Testis (tissue), 3 donors: ENCODE data around the gene RGS13. TPM values are rescaled to one million over a fixed set of nuclear protein-coding genes. Genes with fewer than 3 reads are reported as not detected.

Source experiments
- DNase-seq: peaks from one replicate; pipeline ENCODE4 v3.0.0-alpha.2; 2019
- H3K27ac ChIP-seq, 2 donors: fragments of 200-600 bp; sonication (generic); one replicate each; pipeline ENCODE4 v1.5.1; 2019
- H3K27me3 ChIP-seq: fragments of 200-600 bp; sonication (generic); one replicate; pipeline ENCODE4 v1.5.1; 2019
- H3K36me3 ChIP-seq: fragments of 200-600 bp; sonication (generic); one replicate; pipeline ENCODE4 v1.5.1; 2017; ENCODE audit warnings: low read depth; ENCODE audit errors: missing control alignments
- H3K4me1 ChIP-seq: fragments of 200-600 bp; sonication (generic); one replicate; pipeline ENCODE4 v1.5.1; 2019
- H3K4me3 ChIP-seq, 2 donors: fragments of 200-600 bp; sonication (generic); one replicate each; pipeline ENCODE4 v1.5.1; 2017 to 2019
- H3K9me3 ChIP-seq: fragments of 200-600 bp; sonication (generic); one replicate; pipeline ENCODE4 v1.5.1; 2017
- POLR2A ChIP-seq: fragments of 450-650 bp; IDR thresholded peaks from one replicate; pipeline ENCODE4 v1.6.1; 2017; ENCODE audit warnings: antibody characterized with exemption, mild to moderate bottlenecking, moderate library complexity
- WGBS, 2 donors: methylation state at CpG; one replicate each; pipeline ENCODE4 v1.1.5; 2018; 5-methylcytosine and 5-hydroxymethylcytosine counted together
- intact Hi-C: fragments of 100-400 bp; cut with DNase I; formaldehyde crosslinking; loops from one replicate; pipeline ENCODE4 v1.15.1; 2023; ENCODE audit warnings: low total_unique reads
- polyA plus RNA-seq: library from polyadenylated mRNA; stranded (reverse); fragments of 350-450 nt; fragmentation: Illumina TruSeq; extraction: RNeasy Lipid Tissue Mini Kit (QIAGEN cat#74804); gene quantifications from one replicate; pipeline ENCODE4 v1.2.3, GENCODE V29; 2014; ENCODE audit warnings: low read depth, low replicate concordance; ENCODE audit not compliant: insufficient read depth
- total RNA-seq, 2 donors: library from RNA; depleted of rRNA; stranded (reverse); fragments of >200 nt; gene quantifications; one replicate each; pipeline ENCODE4 v1.2.3, GENCODE V29; 2016
- TF ChIP-seq, protein P1 (sequence below), 3 experiments: fragments of 450-650 bp in 2 of 3; fragments of 200-600 bp in 1 of 3; sonication (generic) in 1 of 3; IDR thresholded peaks; one replicate each; pipeline ENCODE4 v1.5.1; 2016 to 2019; ENCODE audit warnings: antibody characterized with exemption in 3 of 3, mild to moderate bottlenecking in 2 of 3, moderate library complexity in 1 of 3

Gene RGS13
- total and polyA plus RNA-seq, 3 donors from 2014 or later = 0.25 TPM; not detected in 2

DNA sequence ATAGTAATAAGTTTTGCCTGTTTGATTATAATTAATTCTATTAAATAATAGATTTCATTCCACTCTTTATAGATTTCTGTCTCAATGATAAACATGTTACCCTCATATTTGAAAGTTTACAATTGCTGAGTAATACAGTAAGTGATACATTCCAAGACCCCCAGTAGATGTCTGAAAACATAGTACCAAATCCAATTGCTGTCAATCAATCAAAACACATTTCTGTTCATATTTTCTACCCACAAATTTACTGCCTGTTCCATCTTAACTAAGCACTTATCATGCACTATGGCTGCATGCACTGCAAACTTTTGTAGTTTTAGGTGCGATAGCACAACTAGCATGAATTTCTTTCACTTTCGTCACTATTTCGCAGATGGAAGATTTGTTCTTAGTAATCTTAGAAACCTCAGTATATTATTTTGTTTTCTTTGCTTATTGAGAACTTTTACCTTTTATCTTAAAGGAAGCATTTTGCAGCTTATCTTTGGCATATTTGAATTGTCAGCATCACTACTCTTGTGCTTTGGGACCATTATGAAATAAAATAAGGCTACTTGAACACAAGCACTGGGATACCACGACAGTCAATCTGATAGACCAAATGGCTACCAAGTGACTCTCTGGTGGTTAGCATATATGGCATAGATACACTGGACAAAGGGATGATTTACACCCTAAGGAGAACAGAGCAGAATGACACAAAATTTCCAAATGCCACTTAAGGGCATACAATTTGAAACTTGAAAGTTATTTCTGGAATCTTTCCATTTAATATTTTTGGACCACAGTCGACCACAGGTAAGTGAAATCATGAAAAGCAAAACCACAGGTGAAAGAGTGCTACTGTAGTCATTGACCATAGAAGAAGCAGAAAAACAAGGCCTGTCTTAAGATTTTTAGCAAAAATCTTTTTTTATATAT is 67.6 kb downstream of the RGS13 start:
- H3K4me3 ChIP-seq = no peak overlapping the region
- H3K27ac ChIP-seq = no peak overlapping the region
- intact Hi-C loops = no loop called here
- no peaks in the 10 kb centered on the region for H3K9me3 ChIP-seq
- H3K36me3 ChIP-seq = no peaks in the 10 kb centered on the region
- TF ChIP-seq, protein P1, sequence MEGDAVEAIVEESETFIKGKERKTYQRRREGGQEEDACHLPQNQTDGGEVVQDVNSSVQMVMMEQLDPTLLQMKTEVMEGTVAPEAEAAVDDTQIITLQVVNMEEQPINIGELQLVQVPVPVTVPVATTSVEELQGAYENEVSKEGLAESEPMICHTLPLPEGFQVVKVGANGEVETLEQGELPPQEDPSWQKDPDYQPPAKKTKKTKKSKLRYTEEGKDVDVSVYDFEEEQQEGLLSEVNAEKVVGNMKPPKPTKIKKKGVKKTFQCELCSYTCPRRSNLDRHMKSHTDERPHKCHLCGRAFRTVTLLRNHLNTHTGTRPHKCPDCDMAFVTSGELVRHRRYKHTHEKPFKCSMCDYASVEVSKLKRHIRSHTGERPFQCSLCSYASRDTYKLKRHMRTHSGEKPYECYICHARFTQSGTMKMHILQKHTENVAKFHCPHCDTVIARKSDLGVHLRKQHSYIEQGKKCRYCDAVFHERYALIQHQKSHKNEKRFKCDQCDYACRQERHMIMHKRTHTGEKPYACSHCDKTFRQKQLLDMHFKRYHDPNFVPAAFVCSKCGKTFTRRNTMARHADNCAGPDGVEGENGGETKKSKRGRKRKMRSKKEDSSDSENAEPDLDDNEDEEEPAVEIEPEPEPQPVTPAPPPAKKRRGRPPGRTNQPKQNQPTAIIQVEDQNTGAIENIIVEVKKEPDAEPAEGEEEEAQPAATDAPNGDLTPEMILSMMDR (IDR thresholded peaks at IDR 0.05) = no peak
- no peak for TF ChIP-seq POLR2A
- no peak for DNase-seq
- H3K4me1 ChIP-seq = no peaks in the 10 kb centered on the region
- WGBS, 2 donors = 84 to 87% methylated on average over 5 of the region's 5 CpGs
- H3K27me3 ChIP-seq = no peaks in the 10 kb centered on the region

DNA sequence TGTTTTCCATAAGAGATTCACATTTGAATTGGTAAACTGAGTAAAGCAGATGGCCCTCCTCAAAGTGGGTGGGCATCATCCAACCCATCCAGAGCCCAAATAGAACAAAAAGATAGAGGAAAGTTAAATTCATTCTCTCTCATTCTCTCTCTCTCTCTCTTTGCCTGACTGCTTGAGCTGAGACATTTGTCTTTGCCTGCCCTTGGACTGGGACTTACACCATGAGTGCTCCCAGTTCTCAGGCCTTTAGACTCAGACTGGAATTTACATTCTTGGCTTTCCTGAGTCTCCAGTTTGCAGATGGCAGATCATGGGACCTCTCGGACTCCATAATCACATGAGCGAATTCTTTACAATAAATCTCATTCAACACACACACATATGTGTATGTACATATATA is 69.6 kb downstream of the RGS13 start:
- WGBS, 2 donors = 94 to 97% methylated on average over 2 of the region's 2 CpGs

DNA sequence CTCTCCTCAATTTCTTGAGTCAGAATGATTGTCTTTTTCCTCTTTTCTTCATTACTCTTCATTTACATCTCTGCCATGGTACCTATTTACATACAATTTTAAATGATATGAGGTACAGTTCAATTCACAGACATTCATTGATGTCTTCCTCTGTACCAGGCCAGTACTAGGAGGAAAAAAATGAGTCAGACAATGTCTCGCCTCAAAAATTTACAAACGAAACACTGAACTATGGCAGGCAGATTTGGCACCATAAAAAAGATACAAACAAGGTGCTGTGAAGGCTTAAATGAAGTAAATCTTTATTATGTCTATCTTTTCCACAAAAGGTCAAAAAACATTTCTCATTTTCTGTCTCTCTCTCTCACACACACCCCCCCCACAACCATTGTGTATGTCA is 71.0 kb downstream of the RGS13 start:
- 83 to 91% methylated on average over 2 of the region's 2 CpGs for WGBS, 2 donors
- intact Hi-C loops = no loop called here
- H3K27me3 ChIP-seq = no peaks in the 10 kb centered on the region
- H3K4me1 ChIP-seq = no peaks in the 10 kb centered on the region
- TF ChIP-seq, protein P1 (IDR thresholded peaks at IDR 0.05) = no peak
- no peak for TF ChIP-seq POLR2A
- no peaks in the 10 kb centered on the region for H3K9me3 ChIP-seq
- DNase-seq = no peak
- no peak overlapping the region for H3K27ac ChIP-seq
- H3K4me3 ChIP-seq = no peak overlapping the region
- no peaks in the 10 kb centered on the region for H3K36me3 ChIP-seq

More for the DNA sequence above, 69.6 kb downstream of the RGS13 start:
- Histone ChIP-seq H3K27ac (no peak overlapping the region), H3K4me1 (no peaks in the 10 kb centered on the region), H3K4me3 (no peak overlapping the region), H3K36me3 (no peaks in the 10 kb centered on the region), H3K9me3 (no peaks in the 10 kb centered on the region), H3K27me3 (no peaks in the 10 kb centered on the region)
- TF ChIP-seq, protein P1 (IDR thresholded peaks at IDR 0.05) = no peak
- no peak for DNase-seq
- intact Hi-C loops = no loop called here

DNA sequence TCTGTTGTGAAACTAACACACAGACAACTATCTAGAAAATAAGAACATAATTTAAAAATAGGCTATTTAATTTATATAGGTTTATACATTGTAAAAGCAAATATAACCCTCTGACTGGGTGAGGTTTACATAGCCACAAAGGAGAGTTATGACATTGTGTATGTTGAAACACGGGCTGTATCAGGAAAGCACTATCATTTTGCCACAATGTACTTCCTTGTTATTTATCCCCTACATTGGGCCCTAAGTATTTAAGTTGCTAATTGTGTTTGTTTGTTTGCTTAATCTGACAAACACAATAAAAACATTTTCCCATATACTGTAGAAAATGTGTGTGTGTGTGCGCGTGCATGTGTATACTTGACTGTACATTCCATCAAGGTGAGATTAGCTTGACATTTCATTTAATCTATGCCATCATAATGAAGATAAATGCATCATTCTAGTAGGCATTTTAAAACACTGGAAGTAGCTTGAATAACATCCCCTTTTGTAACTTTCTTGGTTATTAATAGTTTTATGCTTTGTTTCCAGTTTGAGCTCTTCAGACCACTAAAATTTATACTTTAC is 72.1 kb downstream of the RGS13 start:
- H3K4me1 ChIP-seq = no peaks in the 10 kb centered on the region
- H3K4me3 ChIP-seq = no peak overlapping the region
- peak overlapping the region in 1 of 2 donors; percentile 11 for H3K27ac ChIP-seq
- intact Hi-C loops = no loop called here
- no peaks in the 10 kb centered on the region for H3K36me3 ChIP-seq
- H3K27me3 ChIP-seq = no peaks in the 10 kb centered on the region
- TF ChIP-seq, protein P1 (IDR thresholded peaks at IDR 0.05) = no peak
- no peak for DNase-seq
- no peaks in the 10 kb centered on the region for H3K9me3 ChIP-seq
- WGBS, 2 donors = 86 to 88% methylated on average over 3 of the region's 3 CpGs
